Breast epithelium (tissue), 3 donors: ENCODE results near the gene GABRA6.

Source experiments
- POLR2AphosphoS5 ChIP-seq, 3 donors: sonication (generic); formaldehyde crosslinking; IDR thresholded peaks; one replicate each; pipeline ENCODE4 v1.6.1; 2017; ENCODE audit warnings: antibody characterized with exemption in 3 of 3
- TF ChIP-seq, protein P1 (sequence below), 3 donors: fragments of 450-650 bp; IDR thresholded peaks; one replicate each; pipeline ENCODE4 v1.5.1; 2016 to 2017; ENCODE audit warnings: antibody characterized with exemption in 3 of 3, mild to moderate bottlenecking in 3 of 3, moderate library complexity in 3 of 3

DNA sequence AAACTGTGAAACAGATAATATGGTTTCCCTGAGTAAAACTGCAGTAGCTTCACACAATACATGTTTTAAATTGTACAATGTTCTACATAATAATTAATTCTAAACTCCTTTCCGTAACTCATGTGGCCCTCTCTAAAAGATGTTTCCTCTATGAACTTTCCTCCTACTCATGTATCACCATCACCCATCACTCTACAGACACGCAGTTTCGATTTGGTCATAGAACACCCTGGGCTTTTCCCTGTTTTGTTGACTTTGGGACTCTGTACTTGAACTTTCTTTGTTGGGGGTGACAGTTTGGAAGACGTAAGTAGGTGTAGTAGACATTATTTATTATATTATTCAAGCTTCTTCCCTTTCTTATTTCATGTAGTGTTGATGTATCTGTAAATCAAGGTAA is 44.1 kb upstream of the GABRA6 start:
- TF ChIP-seq, protein P1, sequence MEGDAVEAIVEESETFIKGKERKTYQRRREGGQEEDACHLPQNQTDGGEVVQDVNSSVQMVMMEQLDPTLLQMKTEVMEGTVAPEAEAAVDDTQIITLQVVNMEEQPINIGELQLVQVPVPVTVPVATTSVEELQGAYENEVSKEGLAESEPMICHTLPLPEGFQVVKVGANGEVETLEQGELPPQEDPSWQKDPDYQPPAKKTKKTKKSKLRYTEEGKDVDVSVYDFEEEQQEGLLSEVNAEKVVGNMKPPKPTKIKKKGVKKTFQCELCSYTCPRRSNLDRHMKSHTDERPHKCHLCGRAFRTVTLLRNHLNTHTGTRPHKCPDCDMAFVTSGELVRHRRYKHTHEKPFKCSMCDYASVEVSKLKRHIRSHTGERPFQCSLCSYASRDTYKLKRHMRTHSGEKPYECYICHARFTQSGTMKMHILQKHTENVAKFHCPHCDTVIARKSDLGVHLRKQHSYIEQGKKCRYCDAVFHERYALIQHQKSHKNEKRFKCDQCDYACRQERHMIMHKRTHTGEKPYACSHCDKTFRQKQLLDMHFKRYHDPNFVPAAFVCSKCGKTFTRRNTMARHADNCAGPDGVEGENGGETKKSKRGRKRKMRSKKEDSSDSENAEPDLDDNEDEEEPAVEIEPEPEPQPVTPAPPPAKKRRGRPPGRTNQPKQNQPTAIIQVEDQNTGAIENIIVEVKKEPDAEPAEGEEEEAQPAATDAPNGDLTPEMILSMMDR (IDR thresholded peaks at IDR 0.05): no peak
- no peak for TF ChIP-seq POLR2AphosphoS5 (IDR thresholded peaks at IDR 0.05)
